ENCODE results near the gene RNF130. TPM values are rescaled to one million over a fixed set of nuclear protein-coding genes. Genes with fewer than 3 reads are reported as not detected.

The RNF130 gene
- total RNA-seq, 1 donor from 2014 or later: 52.1 TPM

DNA sequence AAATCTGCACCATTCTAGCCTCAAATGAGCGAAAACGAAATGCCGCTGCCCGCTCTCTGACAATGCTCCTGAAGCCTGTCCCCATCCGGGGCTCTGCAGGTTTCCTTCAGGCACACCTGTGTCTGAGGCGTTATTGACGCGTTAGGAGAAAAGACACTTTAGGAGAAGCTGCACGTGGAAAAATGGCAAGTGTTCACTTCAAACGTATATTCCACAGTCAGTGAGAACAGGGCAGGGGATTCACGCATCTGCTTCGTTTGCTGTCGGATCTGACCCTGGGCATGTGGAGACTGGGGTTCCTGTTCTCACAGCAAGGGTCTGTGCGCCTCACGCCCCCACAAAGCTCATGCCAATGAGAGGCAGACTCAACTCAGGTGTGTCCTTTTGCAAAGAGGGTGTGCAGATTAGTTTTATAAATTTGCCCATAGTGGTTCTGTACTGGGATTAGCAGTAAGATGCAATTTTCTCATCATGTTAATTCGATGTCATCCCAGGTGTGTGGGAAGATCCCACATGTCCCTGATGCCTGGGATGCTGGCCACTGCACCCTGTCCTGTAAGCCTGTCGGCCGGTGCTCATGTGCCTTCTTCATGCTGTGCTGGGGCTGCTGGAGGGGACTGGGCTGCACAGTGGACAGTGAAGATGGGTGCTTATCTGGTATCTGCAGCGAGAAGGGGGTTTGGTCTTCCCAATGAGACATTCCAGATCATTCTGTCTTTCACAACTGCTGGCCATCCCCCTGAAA, 152.6 kb downstream of the RNF130 start:
- TF ChIP-seq, protein P1, sequence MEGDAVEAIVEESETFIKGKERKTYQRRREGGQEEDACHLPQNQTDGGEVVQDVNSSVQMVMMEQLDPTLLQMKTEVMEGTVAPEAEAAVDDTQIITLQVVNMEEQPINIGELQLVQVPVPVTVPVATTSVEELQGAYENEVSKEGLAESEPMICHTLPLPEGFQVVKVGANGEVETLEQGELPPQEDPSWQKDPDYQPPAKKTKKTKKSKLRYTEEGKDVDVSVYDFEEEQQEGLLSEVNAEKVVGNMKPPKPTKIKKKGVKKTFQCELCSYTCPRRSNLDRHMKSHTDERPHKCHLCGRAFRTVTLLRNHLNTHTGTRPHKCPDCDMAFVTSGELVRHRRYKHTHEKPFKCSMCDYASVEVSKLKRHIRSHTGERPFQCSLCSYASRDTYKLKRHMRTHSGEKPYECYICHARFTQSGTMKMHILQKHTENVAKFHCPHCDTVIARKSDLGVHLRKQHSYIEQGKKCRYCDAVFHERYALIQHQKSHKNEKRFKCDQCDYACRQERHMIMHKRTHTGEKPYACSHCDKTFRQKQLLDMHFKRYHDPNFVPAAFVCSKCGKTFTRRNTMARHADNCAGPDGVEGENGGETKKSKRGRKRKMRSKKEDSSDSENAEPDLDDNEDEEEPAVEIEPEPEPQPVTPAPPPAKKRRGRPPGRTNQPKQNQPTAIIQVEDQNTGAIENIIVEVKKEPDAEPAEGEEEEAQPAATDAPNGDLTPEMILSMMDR (conservative IDR thresholded peaks at IDR 0.05): no peak
- Mint-ChIP-seq H3K27ac (no peak overlapping the region), H3K4me1 (ENCODE audit: unreplicated experiment) (no peaks in the 10 kb centered on the region), H3K4me3 (no peak overlapping the region), H3K36me3 (no peaks in the 10 kb centered on the region), H3K27me3 (no peaks in the 10 kb centered on the region), H3K9me3 (no peaks in the 10 kb centered on the region)
- DNase-seq (ENCODE audit: extremely low spot score, unreplicated experiment): peak; percentile 52

DNA sequence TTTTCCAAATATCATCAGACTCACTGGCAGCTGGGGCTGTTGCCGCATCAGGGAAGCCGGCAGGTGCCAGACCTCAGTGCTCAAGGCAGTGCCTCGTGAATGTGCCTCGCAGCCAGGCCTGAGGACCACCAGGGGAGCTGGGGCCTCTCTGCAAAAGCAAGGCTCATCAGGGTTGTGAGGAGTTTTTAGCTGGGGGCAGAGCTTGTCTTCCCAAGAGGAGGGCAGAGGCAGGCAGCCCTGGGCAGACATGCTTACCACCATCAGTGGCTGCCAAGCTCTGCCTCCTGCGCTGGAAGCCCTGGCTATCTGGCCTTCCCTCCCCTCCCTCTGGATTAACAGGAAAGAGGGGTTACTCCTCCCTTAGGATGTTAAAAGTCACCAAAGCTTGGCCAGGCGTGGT, 155.0 kb downstream of the RNF130 start:
- Mint-ChIP-seq H3K36me3 (no peaks in the 10 kb centered on the region), H3K4me3 (no peak overlapping the region), H3K27ac (no peak overlapping the region), H3K9me3 (no peaks in the 10 kb centered on the region), H3K27me3 (no peaks in the 10 kb centered on the region), H3K4me1 (ENCODE audit: unreplicated experiment) (no peaks in the 10 kb centered on the region)
- TF ChIP-seq, protein P1 (conservative IDR thresholded peaks at IDR 0.05): no peak
- DNase-seq (ENCODE audit: extremely low spot score, unreplicated experiment): no peak

DNA sequence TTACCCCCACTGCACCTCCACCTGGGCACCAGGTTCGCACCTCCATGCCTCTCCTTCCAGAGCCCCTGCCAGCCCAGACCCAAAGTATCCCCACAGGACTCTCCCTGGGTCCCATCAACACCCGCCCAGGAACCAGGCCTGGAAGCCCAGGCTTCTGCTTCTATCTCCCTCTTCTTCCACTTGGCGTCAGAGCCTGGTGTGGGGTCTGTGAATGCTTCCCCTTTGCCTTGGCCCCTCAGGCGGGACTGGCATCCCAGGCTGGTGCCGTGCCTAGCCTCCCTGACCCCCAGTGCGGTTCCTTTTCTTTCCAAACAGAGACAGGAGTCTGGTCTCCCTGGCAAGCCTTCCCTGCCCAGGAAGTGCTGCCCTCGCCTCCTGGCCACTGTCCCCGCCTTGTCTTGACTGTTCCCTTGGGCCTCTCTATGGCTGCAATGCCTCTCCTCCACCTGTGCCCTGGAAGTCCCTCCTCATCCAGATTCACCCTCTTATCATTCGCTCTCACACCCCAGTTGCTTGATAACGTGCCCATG, 156.1 kb downstream of the RNF130 start:
- Mint-ChIP-seq H3K27me3 (no peaks in the 10 kb centered on the region), H3K4me1 (ENCODE audit: unreplicated experiment) (no peaks in the 10 kb centered on the region), H3K27ac (peak overlapping the region; percentile 71), H3K36me3 (no peaks in the 10 kb centered on the region), H3K4me3 (no peak overlapping the region), H3K9me3 (no peaks in the 10 kb centered on the region)
- TF ChIP-seq, protein P1 (conservative IDR thresholded peaks at IDR 0.05): no peak
- no peak for DNase-seq (ENCODE audit: extremely low spot score, unreplicated experiment)

DNA sequence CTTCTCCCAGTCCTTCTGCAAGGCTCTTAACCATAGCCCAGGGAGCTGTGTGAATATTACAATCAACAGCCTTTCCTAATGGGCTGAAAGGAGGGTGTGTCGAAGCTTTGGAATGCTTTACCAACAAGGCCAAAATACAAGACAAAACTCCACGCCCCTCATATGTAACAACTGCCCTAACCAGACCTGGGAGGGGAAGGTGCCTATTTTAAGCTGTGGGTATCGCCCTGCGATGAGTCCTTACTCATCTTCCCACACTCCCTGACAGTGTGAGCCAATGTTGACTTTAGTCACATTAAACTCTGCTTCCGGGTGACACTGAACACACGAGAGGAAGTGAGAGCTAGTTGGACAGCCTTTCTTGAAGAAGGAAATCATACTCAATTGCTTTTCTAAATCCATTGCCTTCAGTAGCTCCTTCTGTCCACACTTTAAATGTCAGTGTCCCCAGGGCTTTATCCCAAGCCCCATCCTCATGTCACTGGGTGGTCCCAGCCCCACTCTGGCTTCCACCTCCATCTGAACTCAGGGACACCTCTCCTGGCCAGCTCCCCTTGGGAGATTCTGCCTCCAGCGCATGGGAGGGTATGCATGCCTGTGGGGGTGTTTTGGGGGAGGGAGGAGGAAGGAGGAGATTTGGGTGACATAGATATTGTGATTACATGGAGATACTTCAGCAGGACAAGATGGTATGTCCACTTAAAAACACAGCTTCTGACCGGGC, 157.4 kb downstream of the RNF130 start:
- H3K4me3 Mint-ChIP-seq: peak overlapping the region; percentile 53
- DNase-seq (ENCODE audit: extremely low spot score, unreplicated experiment): no peak

DNA sequence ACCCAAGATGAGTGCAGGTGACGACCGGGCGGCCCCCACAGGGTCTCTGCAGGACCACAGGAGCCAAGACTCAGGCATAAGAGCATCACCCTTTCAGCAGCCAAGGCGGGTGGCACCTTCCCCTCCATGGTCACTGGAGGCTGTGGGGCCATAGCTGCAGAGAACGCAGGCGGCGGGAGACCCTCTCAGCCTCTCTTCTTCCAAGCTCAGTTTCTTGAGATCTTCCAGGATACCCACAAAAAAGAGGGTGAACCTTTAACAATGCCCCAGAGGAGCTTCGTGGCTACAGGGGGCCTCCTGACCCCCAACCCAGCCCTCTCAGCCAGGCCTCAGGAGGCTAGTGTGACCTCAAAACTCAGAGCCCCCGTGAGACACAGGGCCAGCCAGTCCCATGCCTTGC, 158.1 kb downstream of the RNF130 start:
- TF ChIP-seq, protein P1 (conservative IDR thresholded peaks at IDR 0.05): no peak
- DNase-seq (ENCODE audit: extremely low spot score, unreplicated experiment): no peak
- H3K36me3 Mint-ChIP-seq: no peaks in the 10 kb centered on the region
- H3K27me3 Mint-ChIP-seq: no peaks in the 10 kb centered on the region
- no peak overlapping the region for H3K4me3 Mint-ChIP-seq
- H3K9me3 Mint-ChIP-seq: no peaks in the 10 kb centered on the region
- peak overlapping the region; percentile 97 for H3K27ac Mint-ChIP-seq
- H3K4me1 Mint-ChIP-seq (ENCODE audit: unreplicated experiment): no peaks in the 10 kb centered on the region

More for the DNA sequence above, 157.4 kb downstream of the RNF130 start:
- TF ChIP-seq, protein P1 (conservative IDR thresholded peaks at IDR 0.05): no peak
- Mint-ChIP-seq H3K27ac (peak overlapping the region; percentile 97), H3K27me3 (no peaks in the 10 kb centered on the region), H3K36me3 (no peaks in the 10 kb centered on the region), H3K9me3 (no peaks in the 10 kb centered on the region), H3K4me1 (ENCODE audit: unreplicated experiment) (no peaks in the 10 kb centered on the region)
